HG03066 (cell line): ENCODE measurements around the gene ATP11C.

Source experiments
- ATAC-seq: cut with Tn5 transposase; IDR thresholded peaks from one replicate; pipeline ENCODE4 v1.9.1; 2021; ENCODE audit warnings: low read depth; ENCODE audit not compliant: unreplicated experiment

ATP11C gene

DNA sequence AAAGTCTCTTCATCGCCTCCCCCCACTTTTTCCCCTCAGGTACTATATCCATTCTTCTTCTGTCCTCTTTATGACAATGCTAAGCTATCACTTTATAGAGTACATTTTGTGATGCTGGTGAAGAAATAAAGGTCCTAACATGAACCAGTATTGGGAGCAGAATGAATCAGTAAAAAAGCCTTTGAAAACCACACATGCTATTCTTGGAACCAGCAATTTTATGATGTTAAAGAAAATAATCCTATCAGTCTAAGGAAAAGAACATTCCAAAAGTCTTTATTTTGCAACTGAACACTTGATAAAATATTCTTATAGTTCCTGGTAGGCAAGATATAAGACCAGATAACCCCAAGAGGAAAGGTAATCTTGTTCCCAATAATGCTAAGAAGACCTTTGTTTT, 117.1 kb downstream of the ATP11C start:
- no peak for ATAC-seq

DNA sequence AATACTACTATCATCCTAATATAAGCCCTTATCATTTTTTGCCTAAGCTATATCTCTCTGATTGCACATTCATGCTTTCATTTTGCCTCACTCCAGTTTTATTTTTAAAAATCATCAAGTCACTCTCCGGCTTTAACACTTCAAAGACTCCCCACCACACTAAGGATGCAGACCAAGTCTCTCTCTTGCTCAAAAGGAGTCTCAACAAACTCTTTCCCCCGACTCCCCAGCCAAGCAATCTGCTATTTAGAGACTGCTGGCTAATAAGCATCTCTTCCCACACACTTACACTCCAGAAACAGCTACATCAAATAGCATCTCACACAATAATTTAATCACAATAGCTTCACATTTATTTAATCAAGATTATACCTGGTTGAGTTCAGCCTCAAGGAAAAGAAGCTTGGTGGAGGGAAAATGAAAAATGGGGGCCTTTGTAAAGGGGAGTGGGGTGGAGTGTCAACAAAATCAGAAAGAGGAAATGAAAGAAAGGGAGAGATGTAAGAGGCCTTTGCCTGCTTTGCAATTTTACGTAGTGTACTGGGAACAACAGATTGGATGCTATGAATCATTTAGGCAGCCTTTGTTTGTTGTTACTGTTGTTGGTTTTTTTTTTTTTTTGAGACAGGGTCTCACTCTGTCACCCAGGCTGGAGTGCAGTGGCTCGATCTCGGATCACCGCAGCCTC, 120.8 kb downstream of the ATP11C start:
- ATAC-seq: no peak

DNA sequence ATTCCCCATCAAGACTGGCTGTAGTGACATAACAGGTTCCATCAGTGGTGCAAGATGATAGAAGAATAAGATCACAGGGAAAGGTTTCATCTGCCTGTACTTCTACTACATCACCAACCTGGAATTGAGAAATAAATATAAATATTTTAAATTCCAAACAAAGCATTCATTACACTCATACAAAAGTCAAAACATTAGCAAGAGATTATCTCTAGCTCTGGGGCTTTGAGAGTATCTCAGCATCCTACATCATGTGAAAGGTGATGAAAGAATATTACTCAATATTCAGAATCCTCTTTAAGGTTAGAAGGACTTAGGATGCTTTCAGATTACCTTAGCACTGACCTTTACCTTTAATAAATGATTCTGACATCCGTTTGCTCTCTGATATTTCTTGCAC, 128.4 kb downstream of the ATP11C start:
- no peak for ATAC-seq

DNA sequence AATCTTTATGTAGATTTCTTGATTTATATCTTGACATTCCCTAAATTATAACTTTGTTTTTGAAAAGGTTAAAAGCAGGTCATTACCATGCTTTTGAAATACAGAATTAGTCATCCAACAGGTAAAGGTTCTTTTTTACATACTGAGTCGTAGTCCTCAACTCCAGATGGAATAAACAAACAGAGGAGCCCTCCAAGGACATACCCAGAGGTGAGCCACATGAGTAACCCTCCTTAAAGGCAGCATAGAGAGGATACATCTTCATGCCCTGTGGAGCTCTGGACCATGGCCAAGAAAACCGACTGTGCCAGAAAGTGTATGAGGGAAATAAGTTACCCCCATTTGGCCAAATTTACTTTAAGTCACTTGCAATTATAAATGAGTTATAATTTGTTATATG, 129.6 kb downstream of the ATP11C start:
- no peak for ATAC-seq

DNA sequence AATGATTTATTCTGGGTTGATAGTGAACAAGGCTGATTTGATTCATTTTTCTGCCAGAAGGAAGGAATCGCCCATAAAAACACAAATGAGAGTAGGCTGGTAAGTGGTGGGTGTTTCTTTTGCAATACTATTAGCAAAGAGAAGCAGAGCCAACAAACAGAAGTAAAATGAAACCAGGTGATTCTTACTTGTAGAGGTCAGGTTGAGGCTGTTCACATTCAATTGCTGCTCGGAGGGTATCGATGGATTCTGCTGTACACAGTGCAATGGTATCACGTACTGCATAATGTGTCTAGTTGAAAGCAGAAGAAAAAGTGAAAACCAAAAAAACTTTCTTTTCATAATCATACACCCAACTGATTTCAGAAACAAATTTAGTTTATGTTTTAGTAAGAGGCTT, 130.8 kb downstream of the ATP11C start:
- no peak for ATAC-seq

DNA sequence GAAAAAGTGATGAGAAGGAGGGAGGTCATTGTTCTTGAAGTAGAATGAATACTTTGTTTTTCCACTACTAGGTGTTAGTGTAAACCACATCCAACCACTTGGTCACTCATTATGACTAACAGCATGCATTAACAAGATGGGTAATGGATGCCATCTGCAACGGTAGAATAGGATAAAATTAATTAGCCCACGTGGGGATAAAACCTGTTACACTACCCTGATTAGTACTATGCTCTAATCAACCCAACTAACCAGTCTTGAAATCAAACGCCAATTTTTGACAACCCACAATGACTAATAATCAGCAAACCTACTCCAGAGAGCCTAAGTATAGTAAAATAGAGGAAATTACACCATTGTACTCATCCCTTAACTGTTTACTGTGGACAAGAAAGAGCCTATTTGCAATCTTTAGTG, 131.4 kb downstream of the ATP11C start:
- ATAC-seq: peak; percentile 54

DNA sequence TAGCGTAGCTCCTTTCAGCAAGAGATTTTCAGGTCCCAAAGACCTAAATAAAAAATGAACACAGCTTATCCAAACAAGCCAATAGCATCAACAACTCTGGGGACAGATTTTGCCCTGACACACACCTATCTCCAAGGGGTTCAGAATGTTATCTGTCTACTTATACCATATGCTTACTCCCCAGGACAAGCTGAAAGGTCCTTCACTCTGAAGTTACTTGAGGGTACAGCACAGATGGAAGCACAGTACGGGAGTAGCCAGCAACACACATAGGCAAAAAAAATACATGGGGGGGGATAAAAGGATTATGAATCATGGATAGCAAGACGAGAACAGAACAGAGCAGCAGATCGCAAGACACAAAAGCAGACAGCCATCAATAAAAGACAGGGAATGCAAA, 134.2 kb downstream of the ATP11C start:
- ATAC-seq: no peak

DNA sequence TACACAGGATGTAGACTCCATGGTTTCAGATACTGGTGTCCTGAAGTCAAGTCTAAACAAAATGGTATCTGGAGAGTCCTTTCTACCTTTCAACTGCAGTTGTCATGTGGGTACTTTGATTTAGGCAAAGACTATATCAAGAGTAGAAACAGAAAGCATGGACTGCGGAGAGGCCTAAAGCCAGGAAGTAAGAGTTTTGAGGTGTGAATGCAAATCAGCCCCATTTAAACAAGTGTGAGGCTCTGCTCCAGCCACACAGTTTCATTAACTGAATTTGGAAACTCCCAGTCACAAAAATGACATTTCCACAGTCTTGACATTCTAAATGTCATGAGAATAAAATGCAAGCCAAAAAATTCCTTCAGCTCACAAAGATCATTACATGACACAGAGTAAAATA, 137.7 kb downstream of the ATP11C start:
- ATAC-seq: peak; percentile 100

DNA sequence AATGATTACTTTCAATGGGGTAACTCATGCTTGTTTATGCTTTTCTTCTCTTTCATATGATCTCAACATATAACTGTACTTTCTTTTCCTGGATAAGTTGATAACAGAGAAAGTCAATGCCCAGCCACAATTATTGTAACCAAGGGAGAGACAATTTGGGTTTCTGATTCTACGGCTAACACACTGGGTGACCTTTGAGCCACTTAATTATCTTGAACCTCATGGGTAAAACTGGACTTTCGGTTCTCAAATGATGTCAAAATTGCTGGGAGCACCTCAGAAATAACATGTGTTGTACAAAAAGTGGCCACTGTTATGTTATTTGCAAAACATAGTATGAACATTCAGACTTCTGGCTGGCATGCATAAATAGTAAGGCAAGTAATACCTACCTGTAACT, 145.3 kb downstream of the ATP11C start:
- no peak for ATAC-seq

DNA sequence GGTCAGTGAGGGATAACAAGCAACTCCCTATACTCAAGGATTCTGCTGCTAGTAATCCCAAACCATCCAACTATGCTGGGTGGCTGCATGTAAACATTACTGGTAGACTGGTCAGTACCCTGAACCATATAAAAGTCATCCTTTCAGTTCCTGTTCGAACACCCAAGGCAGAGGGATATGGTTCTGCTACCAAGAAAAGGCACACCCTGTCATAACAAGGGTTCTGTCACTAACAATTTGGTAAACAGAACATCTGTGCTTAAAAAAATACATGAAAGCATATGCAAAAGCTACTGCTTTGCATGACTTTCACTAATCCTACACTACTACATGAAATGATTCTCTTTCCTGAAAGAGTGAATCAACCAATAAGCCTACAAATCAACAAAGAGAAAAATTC, 148.0 kb downstream of the ATP11C start:
- ATAC-seq: peak; percentile 99

DNA sequence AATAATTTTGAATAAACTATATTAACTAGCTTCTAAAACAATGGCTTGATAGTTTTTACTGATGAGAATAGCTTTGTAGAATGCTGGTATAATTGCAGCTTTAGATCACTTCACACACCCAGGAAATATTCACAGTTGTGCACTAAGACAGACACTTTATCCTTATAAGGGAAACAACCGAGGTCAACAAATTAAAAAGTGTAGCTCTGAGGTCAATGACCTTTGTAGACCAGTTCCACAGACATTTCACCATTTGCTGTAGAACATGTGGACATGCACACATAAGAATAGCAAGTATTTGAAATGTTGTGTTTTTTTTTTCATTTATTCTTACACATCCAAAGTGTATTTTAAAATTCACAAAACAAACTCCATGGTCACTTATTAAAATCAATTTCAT, 148.9 kb downstream of the ATP11C start:
- ATAC-seq: no peak

DNA sequence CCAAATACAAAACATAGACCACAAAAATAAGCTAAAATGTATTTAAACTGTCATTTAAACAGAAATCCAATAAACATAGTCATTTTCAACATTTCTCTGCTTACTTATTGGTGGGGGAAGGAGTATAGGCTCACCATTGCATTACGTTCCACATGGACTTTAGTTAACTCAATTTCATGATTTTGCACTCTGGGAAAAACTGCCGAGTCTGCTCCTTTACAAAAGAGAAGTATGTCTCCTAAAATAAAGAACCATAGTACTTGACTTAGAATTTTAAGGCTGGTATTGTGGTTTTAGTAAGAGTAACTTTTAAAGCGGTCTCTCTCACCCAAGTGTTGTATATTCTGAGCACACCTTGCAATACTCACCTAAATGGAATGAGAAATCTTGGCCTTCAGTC, 149.8 kb downstream of the ATP11C start:
- ATAC-seq: no peak

DNA sequence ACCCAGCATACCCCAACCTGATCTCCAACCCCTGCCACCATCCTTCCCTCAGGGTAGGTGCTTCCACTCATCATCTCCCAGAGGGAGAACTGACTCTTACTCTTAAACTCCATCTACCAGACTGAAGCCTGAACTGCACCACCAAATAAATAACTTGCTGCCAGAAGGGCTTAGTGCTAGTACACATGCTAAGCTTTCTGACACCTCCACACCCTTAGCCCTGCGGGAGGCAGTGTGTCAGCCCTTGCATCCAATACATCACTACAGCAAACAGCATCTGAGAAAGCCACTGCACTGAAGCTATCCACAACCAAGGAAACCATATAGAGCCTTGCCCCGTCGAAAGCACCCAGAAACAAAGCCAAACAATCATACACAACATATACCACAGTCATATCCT, 156.3 kb downstream of the ATP11C start:
- ATAC-seq: no peak

DNA sequence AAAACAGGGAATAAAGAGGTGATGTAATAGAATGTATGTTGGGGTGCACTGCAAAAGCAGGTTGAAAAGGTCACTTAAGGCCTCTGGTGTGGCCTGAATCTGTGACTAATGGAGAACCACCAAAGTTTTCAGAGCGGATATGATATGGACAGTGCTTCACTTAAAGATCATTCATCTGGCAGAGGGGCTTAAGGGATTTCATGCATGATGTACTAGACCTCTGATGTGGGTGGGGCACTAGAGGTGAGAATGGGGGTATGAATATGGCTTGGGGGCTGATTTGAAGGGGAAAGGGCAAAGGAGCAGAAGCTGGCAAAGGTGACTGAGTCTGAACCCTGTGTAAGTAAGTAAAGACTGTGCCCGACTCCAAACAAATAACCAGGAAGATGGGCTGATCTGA, 162.5 kb downstream of the ATP11C start:
- ATAC-seq: no peak

DNA sequence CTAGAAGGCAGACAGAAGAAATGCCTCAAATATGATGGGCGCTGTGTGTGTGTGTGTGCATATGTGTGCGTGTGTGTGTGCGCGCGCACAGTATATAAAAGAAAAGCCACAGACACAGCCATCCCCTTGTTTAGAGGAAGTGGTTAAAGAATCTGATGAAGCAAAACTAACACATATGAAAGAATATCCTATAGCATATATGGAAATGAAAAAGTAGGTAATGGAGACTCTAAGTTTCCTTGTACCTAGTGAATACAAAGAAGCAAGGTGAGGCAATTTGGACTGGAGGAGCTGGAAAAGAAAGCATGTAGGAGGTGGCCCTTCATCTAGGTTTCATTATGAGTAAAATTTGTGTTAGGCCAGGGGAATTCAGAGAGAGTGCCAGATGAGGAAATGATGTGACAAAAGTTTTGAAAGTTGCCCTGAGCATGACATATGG, 166.3 kb downstream of the ATP11C start:
- ATAC-seq: peak; percentile 66

DNA sequence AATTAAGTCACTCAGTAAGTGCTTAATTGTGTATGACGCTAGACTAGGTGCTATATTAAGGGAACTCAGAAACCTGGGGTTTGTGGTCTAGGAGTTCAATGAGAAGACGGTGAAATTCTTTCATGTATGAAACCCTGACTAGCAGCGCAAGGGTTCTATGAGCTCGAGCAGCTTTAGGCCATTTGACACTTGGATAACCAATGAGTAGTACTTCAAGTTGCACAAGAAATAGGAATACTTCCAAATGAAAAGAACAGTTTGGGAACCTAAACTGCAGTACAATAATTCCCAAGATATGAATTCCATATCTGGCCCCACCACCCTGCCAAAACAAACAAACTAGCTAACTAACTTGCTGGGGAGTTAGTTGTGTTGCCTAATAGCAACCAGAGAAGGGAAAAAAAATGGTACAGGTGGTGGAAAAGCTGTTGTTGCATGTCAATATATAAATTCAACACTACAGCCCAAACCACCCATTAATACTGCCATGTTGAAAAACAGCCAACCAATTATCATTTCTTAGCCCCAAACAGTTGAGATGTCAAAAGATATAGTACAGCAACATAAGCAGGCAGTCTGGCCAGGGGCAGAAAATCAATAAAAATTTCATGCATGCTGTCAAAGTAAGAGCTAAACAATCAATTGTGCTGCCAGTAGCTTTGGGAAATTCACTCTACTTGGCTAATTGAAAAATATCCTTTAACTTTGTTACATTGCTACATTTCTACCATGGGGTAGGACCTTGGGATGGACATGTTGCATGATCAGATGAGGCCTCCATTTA, 170.3 kb downstream of the ATP11C start:
- no peak for ATAC-seq

DNA sequence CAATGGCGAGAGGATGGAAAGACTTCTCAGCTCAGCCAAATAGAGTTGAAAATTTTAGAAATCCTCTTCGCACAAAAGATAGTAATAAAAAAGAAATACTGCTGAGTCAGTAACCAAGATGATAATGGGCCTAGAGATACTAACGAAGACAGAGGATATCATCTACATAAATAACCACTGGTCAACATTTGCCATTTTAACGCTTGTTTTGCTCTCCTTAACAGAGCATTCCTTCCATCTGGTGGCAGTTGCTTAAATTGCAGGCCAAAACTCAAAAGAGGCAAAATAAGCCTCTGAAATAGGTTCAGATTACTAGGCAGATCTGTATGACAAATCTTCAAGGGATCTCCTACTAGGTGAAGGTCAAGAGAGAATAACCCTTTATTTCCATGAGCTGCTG, 173.2 kb downstream of the ATP11C start:
- ATAC-seq: no peak

DNA sequence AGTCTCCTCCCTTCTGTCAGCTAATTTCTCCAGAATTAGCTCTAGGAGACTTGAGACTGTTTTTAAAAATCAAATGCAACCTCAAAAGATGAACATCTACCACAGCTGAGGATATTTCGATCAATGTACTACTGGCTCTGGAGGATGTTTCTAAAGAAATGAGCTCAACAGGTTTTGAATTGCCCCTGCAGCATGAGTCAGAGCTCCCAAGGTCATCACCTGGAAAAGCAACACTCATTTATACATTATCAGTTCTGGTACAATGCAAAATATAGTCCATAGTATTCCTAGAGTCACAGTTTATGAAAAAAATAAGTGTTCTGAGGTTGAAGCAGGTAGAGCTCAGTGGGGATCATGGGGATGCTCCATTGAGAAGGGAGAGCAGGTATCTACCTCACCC, 174.0 kb downstream of the ATP11C start:
- ATAC-seq: no peak

DNA sequence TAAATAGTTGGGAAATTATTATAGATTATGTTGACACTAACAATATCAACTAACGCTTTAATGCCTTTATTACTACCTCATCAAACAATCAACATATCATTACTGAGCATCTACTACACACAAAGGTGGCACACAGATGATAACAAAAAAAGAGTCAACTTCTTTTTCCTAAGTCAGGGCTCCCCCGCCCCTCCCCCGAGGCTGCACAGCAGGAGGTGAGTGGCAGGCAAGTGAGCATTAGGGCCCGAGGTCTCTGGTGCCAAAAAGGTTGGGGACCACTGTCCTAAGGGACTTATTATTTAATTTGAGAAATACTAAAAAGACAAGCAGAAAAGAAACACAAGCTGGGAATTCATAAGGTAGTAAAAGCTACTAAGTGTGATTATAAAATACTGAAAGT, 174.6 kb downstream of the ATP11C start:
- no peak for ATAC-seq

DNA sequence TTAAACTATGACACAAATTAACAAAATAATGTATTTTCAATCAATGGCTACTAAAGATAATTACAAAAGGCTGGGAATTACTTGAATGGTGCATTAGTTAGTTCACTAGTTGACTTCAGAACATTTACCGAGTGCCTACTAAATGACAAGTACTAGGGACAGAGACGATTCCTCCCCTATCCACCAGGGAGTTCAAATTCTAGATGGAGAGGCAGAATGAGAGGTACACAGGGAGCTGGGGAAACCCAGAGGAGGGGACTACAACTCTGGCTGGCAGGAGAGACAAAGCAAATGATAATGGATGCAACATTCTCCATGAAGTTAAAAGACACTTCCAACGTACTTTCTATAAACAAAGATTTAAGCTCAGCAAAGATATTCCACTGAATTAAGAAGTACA, 181.8 kb downstream of the ATP11C start:
- no peak for ATAC-seq

DNA sequence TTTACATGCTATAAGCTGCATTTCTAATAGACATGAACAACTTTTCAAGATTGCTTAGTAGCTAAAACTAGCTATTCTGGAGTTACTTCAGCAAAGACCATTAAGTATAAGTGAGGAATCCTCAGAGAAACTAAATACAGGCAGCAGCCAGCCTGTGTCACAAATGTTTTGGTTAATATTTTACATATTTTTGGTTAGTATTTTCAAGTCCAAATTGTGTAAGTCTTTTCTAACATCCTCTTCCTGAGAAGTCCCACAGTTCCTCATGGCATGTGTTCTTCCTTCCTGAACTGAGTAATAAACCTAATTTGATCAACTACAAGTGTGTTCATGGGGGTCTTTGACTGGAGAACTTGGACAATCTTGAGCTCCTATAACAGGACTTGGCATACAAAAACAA, 182.5 kb downstream of the ATP11C start:
- no peak for ATAC-seq

DNA sequence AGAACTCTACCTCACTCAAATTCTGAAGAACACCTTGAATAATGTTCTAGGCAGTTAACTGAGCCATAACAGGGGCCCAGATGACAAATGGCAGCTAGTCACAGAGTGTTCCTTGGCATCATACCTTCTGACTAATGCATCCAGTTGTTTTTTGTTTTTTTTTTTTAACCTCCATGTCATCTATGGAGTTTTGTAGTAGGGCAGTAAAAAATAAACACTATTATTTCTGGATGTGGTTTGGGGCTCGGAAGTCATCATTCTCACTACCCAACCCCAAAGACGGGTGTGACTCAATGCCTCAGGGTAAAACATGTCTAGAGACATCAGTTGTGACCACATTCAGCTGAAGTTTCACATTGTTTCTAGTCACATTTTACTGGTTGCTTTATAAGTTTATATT, 193.7 kb downstream of the ATP11C start:
- ATAC-seq: peak; percentile 98
